ENCODE measurements around the gene ATP7A.
A peak's percentile ranks its signal among the peaks of the same experiment; 100 is the strongest.

The ATP7A gene

GRCh38 chrX:78092296-78092695, 181.8 kb downstream of the ATP7A start:
- DNase-seq (ENCODE audit: low read depth), result peak; percentile 48
- TF ChIP-seq, protein P1, sequence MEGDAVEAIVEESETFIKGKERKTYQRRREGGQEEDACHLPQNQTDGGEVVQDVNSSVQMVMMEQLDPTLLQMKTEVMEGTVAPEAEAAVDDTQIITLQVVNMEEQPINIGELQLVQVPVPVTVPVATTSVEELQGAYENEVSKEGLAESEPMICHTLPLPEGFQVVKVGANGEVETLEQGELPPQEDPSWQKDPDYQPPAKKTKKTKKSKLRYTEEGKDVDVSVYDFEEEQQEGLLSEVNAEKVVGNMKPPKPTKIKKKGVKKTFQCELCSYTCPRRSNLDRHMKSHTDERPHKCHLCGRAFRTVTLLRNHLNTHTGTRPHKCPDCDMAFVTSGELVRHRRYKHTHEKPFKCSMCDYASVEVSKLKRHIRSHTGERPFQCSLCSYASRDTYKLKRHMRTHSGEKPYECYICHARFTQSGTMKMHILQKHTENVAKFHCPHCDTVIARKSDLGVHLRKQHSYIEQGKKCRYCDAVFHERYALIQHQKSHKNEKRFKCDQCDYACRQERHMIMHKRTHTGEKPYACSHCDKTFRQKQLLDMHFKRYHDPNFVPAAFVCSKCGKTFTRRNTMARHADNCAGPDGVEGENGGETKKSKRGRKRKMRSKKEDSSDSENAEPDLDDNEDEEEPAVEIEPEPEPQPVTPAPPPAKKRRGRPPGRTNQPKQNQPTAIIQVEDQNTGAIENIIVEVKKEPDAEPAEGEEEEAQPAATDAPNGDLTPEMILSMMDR (conservative IDR thresholded peaks at IDR 0.05; ENCODE audit: low read length), result peak; percentile 45
- H3K4me3 ChIP-seq (ENCODE audit: low read length), result no peak overlapping the region

GRCh38 chrX:78098108-78098507, 187.6 kb downstream of the ATP7A start:
- H3K4me3 ChIP-seq (ENCODE audit: low read length), result no peak overlapping the region
- no peak for DNase-seq (ENCODE audit: low read depth)
- TF ChIP-seq, protein P1 (conservative IDR thresholded peaks at IDR 0.05; ENCODE audit: low read length), result no peak

Data from AG10803 (cell line).